ENCODE data around the gene UFL1. TPM values are rescaled to one million over a fixed set of nuclear protein-coding genes. Genes with fewer than 3 reads are reported as not detected.
"Not testable (repeated sequence)": the region's sequence is repeated elsewhere in the genome, so short reads cannot be mapped to it uniquely, and the experiment has no call there.

UFL1 gene
- 14.7 TPM for polyA plus RNA-seq (2013, experiment 1 of 2; ENCODE audit: insufficient read length)
- 22.0 TPM for polyA plus RNA-seq (2013, experiment 2 of 2; ENCODE audit: insufficient read length)

DNA sequence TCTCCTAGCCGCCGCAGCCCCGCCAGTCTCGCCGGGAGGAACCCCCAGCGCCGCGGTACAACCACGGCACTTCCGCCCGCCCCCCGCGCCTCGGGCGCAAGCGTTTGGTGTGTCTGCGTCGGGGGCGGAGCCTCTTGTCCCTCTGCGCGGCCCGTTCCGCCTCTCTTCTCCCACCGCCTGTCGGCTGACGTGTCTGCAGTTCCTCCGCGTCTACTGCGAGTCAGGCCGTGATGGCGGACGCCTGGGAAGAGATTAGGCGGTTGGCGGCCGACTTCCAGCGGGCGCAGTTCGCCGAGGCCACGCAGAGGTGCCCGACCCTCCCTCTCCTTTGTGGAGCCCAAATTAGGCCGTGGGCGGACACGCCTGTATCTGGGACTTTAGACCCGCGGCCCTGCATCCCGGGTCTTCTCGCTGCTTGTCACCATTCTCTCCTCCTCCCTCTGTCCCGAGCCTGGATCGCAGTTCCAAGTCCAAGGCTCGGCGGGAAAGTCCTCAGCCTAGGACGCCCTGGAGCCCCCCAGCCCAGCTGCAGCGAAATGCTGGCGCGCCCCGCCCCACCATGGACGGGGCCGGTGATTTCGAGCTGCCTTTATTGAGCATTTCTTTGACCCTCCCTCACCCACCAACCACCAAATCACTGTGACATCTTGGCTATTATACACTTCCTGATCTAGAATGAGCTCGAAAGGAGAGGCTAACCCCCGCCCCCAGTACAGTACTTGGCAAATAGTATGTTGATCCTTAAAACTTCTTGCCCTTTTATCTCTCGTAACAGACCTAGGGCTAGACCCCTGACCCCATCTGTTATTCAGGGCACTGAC lies at the start of gene UFL1:
Gene UFL1 (plus strand): TSS at position 163 of the 821 bp plus-strand sequence. CDS start 68 bp downstream, at position 231.
- peak; percentile 94 for DNase-seq

DNA sequence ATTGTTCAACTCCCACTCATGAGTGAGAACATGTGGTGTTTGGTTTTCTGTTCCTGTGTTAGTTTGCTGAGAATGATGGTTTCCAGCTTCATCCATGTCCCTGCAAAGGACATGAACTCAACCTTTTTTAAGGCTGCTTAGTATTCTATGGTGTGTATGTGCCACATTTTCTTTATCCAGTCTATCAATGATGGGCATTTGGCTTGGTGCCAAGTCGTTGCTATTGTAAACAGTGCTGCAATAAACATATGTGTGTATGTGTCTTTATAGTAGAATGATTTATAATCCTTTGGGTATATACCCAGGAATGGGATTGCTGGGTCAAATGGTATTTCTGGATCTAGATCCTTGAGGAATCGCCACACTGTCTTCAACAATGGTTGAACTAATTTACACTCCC lies 49.3 kb upstream of the UFL1 start:
- not testable (repeated sequence) for DNase-seq

DNA sequence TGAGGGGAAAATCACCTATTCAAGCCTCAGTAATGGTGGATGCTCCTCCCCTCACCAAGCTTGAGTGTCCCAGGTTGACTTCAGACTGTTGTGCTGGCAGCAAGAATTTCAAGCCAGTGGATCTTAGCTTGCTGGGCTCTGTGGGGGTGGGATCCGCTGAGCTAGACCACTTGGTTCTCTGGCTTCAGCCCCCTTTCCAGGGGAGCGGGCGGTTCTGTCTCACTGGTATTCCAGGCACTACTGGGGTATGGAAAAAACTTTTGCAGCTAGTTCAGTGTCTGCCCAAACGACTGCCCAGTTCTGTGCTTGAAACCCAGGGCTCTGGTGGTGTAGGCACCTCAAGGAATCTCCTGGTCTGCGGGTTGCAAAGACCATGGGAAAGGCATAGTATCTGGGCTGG lies 42.9 kb upstream of the UFL1 start:
- DNase-seq = no peak

DNA sequence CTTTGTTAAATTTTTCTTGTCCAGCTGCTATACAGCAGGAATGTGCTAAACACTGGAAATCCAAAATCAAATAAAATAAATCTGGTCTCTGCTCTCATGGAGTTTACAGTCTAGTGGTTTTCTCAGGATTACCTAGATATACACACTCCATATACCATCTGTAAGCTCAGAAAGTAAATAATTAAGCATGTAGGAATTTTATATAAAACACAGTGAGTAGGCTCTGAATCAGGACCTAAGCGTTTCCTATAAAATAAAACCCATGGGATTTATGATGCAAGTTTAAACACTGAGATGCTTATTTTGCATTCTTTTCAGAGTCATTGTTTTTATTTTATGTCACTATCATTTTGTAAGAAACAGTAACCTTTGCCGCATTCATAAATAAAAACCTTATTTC lies 29.7 kb upstream of the UFL1 start:
- DNase-seq = no peak

DNA sequence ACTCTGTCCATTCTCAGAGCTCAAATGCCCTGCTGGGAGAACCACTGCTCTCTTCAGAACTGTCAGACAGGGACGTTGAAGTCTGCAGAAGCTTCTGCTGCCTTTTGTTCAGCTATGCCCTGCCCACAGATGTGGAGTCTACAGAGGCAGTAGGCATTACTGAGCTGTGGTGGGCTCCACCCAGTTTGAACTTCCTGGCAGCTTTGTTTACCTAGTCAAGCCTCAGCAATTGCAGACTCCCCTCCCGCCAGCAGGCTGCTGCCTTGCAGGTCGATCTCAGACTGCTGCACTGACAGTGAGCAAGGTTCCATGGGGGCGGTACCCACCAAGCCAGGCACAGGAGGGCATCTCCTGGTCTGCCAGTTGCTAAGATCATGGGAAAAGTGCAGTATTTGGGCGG lies 21.8 kb upstream of the UFL1 start:
- DNase-seq = no peak

DNA sequence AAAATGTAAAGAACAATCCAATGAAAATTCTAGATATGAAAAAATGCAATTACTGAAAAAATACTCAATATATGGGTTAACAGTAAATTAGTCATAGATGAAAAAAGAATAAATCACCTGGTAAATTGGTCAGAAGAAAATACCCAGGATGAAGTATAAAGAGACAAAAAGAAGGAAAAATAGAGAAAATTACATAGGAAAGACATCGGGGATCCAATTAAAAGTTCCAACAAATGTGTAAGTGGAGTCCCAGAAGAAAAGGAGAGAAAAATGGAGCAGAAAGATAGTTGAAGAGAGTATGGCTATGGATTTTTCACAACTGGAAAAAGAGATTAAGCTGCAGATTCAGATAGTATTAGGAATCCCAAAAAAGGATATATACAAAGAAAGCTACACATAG lies 18.7 kb upstream of the UFL1 start:
- no peak for DNase-seq

DNA sequence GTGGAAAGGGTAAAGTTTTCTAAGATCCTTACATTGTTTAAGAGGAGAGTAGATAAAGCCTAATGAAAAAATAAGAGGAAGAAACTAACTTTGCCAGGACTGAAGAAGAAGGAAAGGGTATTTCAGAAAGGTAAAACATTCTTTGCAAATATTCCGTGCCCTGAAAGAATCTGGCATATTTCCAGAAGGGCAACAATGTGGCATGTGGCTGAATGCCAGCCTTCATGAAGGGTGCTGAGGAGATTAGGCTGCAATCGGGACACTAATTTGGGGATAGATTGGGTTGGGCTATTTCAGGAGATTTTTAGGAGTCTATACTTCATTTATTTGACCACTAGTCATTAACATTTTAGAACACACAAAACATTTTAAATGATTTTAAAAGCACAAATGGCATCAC lies 16.2 kb upstream of the UFL1 start:
- no peak for DNase-seq

DNA sequence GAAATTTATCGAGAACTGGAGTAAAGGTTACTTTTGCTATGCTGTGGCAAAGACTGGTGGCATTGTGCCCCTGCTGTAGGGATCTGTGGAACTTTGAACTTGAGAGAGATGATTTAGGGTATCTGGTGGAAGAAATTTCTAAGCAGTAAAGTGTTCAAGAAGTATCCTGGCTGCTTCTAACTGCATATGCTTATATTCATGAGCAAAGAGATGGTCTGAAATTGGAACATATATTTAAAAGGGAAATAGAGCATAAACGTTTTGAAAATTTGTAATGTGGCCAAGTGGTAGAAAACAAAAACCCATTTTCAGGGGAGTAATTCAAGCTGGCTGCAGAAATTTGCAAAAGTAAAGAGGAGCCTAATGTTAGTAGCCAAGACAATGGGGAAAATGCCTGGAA lies 12.3 kb upstream of the UFL1 start:
- no peak for DNase-seq

DNA sequence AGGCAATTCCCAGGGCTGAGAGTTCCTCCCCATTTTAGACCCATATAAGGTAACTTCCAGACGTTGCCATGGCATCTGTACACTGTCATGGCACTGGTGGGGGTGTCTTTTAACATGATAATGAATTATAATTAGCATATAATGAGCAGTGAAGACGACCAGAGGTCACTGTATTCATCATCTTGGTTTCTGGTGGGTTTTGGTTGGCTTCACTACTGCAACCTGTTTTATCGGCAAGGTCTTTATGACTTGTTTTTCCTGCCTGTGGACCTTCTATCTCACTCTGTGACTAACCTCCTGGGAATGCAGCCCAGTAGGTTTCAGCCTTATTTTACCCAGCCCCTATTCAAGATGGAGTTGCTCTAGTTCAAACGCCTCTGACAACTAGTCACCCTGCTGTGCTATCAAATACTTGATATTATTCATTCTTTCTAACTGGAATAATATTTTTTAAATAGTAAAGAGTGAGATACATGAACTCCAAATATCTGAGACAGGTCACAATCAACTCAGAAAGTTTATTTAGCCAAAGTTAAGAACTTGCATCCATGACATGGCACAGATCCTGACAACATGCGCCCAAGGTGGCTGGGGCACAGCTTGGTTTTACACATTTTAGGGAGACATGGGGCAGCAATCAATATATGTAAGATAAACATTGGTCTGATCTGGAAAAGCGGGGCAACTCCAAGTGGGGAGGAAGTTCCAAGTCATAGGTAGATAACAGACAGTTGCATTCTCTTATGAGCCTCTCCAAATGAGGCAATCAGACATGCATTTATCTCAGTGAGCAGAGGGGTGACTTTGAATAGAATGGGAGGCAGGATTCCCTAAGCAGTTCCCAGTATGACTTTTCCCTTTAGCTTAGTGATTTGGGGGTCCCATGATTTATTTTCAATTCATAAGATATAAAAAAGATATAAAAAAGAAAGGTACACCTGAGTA lies 1.2 kb upstream of the UFL1 start:
- DNase-seq = peak; percentile 39

DNA sequence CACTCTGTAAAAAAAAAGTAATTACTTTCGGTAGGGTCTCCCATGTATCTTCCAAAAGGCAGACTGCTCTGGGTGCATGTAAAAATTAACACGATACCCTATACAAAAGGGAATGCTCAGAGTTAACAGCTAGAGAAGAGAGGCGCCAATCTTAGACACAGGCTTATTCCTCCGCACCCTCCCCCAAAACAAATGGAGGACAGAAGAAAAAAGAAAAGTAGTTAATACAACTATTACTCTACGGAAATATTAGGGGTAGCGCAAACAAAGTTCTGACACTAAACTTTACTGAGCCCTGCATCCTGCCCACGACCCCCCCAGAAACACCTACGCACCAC lies 331 bp upstream of the UFL1 start:
- DNase-seq = no peak

DNA sequence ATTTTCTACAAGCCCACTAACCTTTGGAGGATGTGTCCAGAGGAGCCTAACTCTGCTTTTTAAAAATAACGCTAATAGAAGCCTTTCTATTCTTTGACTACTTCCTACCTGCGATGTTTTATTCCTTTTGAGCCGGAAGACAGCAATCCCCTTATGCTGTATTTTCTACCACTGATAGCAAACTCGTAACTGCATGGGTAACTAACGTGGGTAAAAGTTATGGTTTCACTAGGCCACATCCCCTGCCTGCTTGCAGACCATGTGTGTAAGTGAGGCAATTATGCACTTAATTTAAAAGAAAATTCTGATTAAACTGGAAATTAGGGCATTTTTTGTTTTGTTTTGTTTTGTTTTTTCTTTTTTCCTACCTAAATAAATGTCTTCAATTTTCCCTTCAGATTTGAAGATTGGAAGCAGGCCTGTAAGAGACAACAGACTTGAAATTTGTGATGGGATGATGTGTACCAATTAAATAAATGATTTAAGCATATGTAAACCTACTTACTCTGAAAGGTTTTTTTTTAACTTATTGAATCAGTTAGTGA lies 931 bp downstream of the UFL1 start:
- peak; percentile 6 for DNase-seq

DNA sequence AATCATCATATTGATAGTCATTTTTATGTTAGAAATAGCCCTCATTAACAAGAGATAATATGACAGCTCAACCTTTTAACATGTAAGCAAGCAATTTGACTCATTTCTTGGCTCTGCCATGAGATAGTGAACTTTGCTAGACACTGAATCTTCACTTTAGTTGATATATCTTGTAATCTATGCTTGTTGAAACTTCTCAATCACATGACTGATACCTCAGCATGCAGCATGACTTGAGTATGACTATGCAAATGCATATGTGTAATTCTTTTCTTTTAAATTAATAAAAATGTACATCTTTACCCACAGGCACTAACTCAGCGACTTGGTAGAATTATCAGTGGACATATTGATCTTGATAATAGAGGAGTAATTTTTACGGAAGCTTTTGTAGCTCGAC lies 6.6 kb downstream of the UFL1 start:
- no peak for DNase-seq

DNA sequence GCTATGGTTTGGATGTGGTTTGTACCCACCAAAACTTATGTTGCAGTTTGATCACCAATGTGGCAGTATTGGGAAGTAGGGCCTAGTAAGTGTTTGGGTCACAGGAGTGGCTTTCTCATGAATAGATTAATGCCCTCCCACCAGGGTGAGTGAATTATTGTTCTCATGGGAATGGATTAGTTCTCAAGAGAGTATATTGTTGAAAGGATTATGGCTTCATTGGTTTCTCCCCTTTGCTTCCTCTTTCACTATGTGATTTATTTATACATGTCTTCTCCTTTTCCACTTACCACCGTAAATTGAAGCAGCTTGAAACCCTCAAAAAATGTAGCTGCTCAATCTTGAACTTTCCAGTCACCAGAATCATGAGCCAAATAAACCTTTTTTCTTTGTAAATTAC lies 10.8 kb downstream of the UFL1 start:
- no peak for DNase-seq

DNA sequence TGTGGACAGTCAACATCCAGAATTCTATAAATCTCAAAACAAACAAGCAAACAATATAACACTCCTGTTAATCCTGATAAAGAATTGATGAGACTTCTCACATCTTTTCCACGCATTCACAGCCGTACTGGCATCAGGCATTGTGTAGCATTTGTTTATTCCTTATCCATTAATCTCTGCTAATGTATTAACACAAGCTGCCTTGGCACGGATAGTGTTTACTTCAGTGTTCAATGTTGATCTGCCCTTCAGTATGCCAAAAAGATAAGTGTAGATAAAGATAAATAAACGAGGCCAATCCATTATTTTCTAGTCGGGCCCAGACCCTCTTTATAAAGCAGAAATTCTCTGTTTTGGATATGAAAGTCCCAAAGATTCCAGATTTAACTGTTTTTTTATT lies 16.1 kb downstream of the UFL1 start:
- DNase-seq = no peak

DNA sequence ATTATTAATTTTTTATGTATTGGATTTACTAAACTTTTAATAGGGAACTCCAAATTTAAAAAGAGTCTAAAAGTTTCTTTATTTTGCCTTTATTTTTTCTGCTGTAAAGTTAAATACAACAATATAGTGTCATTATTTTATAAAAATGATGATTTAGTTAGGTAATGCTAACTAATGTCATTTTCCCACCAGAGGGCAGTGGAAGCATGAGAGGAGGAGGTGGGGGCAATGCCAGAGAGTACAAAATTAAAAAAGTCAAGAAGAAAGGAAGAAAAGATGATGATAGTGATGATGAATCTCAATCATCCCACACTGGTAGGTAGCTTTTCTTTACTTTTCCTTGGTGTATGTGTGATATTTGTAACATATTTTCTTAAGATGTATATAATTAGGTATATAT lies 21.1 kb downstream of the UFL1 start:
- DNase-seq = peak; percentile 9

DNA sequence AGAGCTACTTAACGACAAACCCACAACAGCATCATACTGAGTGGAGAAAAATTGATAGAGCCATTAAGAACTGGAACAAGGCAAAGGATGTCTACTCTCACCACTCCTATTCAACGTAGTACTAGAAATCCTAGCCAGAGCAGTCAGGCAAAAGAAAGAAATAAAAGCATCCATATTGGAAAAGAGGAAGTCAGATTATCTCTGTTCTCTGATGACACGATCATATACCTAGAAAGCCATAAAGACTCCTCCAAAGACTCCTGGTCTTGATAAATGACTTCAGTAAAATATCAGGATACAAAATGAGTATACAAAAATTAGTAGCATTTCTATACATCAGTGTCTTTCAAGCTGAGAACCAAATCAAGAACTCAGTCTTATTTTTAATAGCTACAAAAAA lies 24.3 kb downstream of the UFL1 start:
- DNase-seq = no peak

DNA sequence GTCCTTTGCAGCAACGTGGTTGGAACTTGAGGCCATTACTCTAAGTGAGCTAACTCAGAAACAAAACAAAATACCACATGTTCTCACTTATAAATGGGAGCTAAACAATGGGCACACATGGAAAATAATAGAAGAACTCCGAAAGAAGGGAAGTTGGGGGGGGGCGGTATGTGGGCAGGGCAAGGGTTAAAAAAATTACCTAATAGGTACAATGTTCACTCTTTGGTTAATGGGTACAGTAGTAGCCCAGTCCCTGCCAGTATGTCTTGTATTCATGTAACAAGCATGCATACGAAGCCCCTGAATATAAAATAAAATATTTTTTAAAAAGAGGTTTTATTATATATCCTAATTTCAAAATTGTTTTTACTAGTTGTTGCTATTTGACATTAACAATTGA lies 26.0 kb downstream of the UFL1 start:
- DNase-seq = no peak

DNA sequence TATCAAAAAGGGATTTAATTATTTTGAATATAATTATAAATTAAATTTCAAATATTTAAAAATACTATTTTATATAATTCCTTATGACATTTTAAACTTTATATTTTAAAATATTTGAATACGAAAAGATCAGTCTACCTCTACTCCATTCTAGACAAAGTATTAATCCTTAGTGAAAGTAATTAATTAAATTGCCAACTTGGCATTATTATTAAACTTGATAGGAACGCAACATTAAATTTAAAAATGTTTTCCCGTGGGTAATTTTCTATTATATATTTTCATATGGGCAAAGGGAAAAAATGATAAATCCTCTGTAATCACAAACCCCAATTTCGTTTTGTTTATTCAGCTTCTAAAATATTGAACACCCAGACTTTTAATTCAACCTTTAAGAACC lies 33.0 kb downstream of the UFL1 start:
- DNase-seq = no peak

DNA sequence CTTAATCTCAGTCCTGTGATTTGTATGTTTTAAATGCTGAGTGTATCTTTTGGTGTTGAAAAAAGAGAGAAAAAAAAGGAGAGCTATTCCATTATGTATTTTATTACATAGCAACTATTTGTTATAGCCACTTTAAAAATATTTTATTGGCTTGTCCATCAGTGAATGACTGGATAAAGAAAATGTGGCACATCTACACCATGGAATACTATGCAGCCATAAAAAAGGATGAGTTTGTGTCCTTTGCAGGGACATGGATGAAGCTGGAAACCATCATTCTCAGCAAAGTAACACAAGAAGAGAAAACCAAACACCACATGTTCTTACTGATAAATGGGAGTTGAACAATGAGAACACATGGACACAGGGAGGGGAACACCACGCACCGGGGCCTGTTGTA lies 38.1 kb downstream of the UFL1 start:
- DNase-seq = not testable (repeated sequence)

DNA sequence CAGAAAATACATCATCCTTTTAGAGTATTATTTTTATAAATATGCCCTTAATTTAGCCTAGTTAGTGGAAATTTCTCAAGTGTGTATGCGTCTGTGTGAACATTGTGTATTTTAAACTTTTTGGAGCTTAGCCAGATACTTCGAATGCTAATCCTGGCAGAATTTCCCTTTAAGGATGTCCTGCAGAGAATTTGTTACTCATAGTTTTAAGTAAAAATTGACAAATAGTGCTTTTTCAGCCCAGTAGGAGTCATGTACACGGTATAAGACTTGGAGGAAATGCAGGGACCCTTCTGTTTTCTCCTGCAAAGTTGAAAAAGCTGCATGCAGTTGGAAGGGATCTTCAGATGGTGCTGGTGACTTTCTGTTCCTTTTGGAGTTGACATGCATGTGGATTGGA lies 41.3 kb downstream of the UFL1 start, which contains the start of gene FHL5:
Gene FHL5 (plus strand): TSS at position 243 of the 400 bp plus-strand sequence. CDS start 40,486 bp downstream, outside the sequence.
- no peak for DNase-seq

DNA sequence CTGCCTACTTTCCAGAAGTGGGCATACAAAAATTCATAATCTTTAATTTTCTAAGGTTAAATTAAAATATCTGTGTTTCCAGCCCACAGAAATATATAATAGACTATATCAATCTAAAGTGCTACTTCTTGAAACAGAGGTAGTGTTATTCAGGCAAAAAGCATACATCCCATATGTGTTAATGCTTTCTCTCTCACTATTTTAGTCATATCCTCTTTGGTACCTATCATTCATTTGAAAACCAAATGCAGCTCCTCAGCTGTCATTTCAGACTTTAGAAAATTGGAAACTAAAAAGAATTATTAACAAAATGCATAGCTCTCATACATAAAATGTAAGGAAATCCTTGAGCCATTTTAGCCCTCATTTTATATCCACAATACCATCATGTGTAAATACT lies 42.2 kb downstream of the UFL1 start:
- no peak for DNase-seq

DNA sequence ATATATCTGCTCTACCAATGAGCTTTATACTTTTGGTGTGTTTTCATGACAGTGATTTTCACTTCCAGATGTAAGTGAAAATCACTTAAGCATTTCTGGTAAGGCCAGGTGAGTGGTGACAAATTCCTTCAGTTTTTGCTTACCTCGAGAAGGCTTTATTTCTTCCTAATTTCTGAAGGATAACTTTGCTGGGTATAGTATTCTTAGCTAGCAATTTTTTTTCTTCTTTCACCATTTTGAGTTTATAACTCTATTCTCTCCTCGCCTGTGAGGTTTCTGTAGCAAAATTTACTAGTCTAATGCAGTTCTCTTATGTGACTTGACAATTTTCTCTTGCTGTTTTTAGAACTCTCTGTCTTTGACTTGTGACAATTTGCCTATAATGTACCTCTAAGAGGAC lies 48.4 kb downstream of the UFL1 start:
- no peak for DNase-seq

DNA sequence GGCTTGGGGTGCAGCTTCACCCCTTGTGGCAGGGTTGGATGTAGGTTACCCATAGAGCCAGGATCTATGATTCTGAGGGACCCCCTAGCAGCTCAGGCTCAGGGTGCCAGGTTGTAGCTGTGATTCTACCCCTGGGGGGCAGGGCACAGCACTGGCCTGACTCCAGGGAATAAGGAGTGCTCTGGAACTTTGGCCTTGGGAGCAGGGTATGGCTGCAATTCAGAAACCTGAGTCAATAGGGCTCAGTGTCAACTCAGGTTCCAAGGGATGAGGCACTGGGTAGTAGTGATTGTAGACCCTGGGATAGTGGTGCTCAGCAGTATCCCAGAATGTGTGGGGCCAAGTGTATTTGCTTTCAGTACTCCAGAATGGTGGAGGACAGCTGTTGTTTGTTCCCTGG lies 49.9 kb downstream of the UFL1 start:
- DNase-seq = no peak
